Pancreas (tissue), 10 donors: ENCODE data around the gene CCDC12. TPM values are rescaled to one million over a fixed set of nuclear protein-coding genes. Genes with fewer than 3 reads are reported as not detected.
A peak's percentile ranks its signal among the peaks of the same experiment; 100 is the strongest.

ENCODE experiments used
- ATAC-seq, 4 donors: fragments of 200-7000 bp; cut with Tn5 transposase; one replicate each; pipeline versions ENCODE4 v1.8.0 to v1.9.1; 2020; ENCODE audit warnings: mild to moderate bottlenecking in 4 of 4, moderate library complexity in 4 of 4
- DNase-seq, 6 donors: peaks; one replicate each; pipeline ENCODE4 v3.0.0-alpha.2; 2020
- FAIRE-seq: peaks from 2 replicates; lab custom pipeline; 2012; peaks lifted over from hg19 to GRCh38; lab: Jason Lieb, UNC
- H3K27ac ChIP-seq, 4 donors: fragments of 200-600 bp; sonication (generic); 1 replicate in 3 of 4; 2 replicates in 1 of 4; pipeline versions ENCODE4 v1.5.0 to v1.8.0; 2020
- H3K27me3 ChIP-seq, 4 donors: fragments of 200-600 bp; one replicate each; pipeline ENCODE4 v1.8.0; 2021
- H3K36me3 ChIP-seq, 3 donors: fragments of 200-600 bp; sonication (generic) in 1 of 3; one replicate each; pipeline versions ENCODE4 v1.5.0 to v1.8.0; 2020 to 2021
- H3K4me1 ChIP-seq, 3 donors: fragments of 200-600 bp; one replicate each; pipeline ENCODE4 v1.8.0; 2021
- H3K4me3 ChIP-seq, 4 donors: fragments of 200-600 bp; sonication (generic) in 2 of 4; one replicate each; pipeline versions ENCODE4 v1.5.0 to v1.8.0; 2020 to 2021
- H3K9me3 ChIP-seq, 4 donors: fragments of 200-600 bp; one replicate each; pipeline ENCODE4 v1.8.0; 2021
- CTCF ChIP-seq, 4 donors: fragments of 200-600 bp; sonication (generic) in 3 of 4; IDR thresholded peaks; one replicate each; pipeline versions ENCODE4 v1.5.0 to v1.8.0; 2021; ENCODE audit warnings: antibody characterized with exemption in 4 of 4
- WGBS, 2 donors: extraction: QIAGEN DNeasy Blood & Tissue Kit; methylation state at CpG; one replicate each; pipeline ENCODE4 v1.1.7; 2013; 5-methylcytosine and 5-hydroxymethylcytosine counted together
- intact Hi-C, 3 donors: fragments of 100-400 bp; cut with DNase I; formaldehyde crosslinking; loops; one replicate each; pipeline versions ENCODE4 v1.11.1 to v1.14.2; 2022
- polyA plus RNA-seq, 2 donors: library from polyadenylated mRNA; stranded (reverse); fragments of 200-250 nt; gene quantifications; one replicate each; pipeline ENCODE4 v1.2.3, GENCODE V29; 2013
- total RNA-seq, 6 donors: library from RNA; stranded (reverse); fragmentation: NEBNext Ultra II Directional in 4 of 6; extraction: Animal tissue kit (Norgen Biotek cat#: 25700) in 4 of 6; gene quantifications; one replicate each; pipeline versions ENCODE4 v1.2.1 to v1.2.4, GENCODE V29; 2021 to 2023
- donor health status: healthy with polysubstance abuse.
- donor health status: DM: no; HTN: no; CAD: no; lungs with moderate emphysema.
- donor health status: DM: no; HTN: no; CAD: no.
- donor health status: control.
- donor health status: control.
- donor health status: Bipolar disorder and iron deficiency.
- donor health status: DM: yes; HTN: yes; CAD: no.
- donor health status: DM: no; HTN: no; CAD: no.
- donor health status: DM: no; HTN: no; CAD: no.
- donor health status: DM: yes; HTN: yes; CAD: no.

Gene CCDC12
- total and polyA plus RNA-seq, 8 donors = 20.7 to 82.8 (median 24.9) TPM

DNA sequence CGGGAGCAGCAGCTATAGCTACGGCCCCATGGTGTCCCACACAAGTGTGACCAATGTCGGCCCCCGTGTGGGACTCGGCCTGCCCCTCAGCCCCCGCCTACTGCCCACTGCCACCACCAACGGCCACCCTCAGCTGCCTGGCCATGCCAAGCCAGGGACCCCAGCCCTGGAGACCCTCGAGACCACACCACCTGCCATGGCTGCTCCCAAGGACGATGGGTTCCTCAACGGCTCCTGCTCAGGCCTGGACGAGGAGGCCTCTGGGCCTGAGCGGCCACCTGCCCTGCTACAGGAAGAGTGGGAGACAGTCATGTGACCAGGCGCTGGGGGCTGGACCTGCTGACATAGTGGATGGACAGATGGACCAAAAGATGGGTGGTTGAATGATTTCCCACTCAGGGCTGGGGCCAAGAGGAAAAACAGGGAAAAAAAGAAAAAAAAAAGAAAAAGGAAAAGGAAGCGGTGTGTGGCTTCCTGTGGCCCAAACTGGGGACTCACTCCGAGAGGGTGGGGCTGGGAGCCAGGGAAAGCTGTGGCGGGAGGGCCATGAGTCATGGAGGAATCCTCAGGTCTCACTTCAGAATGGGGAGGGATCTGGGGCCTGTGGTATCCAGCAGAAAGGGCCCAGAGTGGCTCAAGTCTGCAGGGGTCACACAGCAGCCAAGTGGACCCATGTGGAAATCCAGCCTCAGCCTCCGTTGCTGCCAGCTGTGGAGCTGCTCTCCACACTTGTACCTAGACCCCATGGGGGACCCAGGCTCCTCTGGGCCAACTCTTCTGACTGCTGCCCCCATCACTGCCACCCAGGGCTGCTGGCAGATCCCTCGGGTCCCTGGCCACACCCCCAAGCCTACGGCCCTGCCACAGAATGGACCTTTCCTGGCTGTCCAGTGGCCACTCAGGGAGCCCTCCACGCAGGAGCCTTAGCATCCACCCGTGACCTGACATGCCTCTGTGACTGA is 72.9 kb downstream of the CCDC12 start:
- no peak for FAIRE-seq
- TF ChIP-seq CTCF (IDR thresholded peaks at IDR 0.05) = no peak
- Histone ChIP-seq H3K36me3 (no peaks in the 10 kb centered on the region), H3K9me3 (no peaks in the 10 kb centered on the region), H3K4me1 (peaks cover 0 to 3% (median 0%) of the 10 kb centered on the region in 3 donors), H3K4me3 (no peak overlapping the region), H3K27me3 (no peaks in the 10 kb centered on the region), H3K27ac (no peak overlapping the region)
- WGBS, 2 donors = 69 to 82% methylated on average over 20 to 21 of the region's 21 CpGs
- no peak for ATAC-seq
- peak in 2 of 6 donors; percentile 47 to 55 for DNase-seq
- intact Hi-C loops = loop anchor here in 1 of 3 donors (10.0 kb wide), 1 partner anchor 199 kb away; the partner anchor contains the start of gene TMIE

GRCh38 chr3:46902188-46902631 is 74.3 kb downstream of the CCDC12 start:
- H3K27ac ChIP-seq = no peak overlapping the region
- FAIRE-seq = no peak
- no peak overlapping the region for H3K4me3 ChIP-seq
- peak in 2 of 6 donors; percentile 44 to 60 for DNase-seq
- TF ChIP-seq CTCF (IDR thresholded peaks at IDR 0.05) = no peak
- WGBS, 2 donors = 84 to 87% methylated on average over 15 of the region's 15 CpGs
- intact Hi-C loops = loop anchor here in 1 of 3 donors (10.0 kb wide), 1 partner anchor 197 kb away; the partner anchor contains the start of gene TMIE
- peaks cover 0 to 4% (median 0%) of the 10 kb centered on the region in 4 donors for H3K27me3 ChIP-seq
- H3K9me3 ChIP-seq = no peaks in the 10 kb centered on the region
- no peaks in the 10 kb centered on the region for H3K4me1 ChIP-seq
- no peaks in the 10 kb centered on the region for H3K36me3 ChIP-seq
- no peak for ATAC-seq

- TF ChIP-seq CTCF (IDR thresholded peaks at IDR 0.05) = no peak
- intact Hi-C loops = loop anchor here in 1 of 3 donors (10.0 kb wide), 1 partner anchor 197 kb away; the partner anchor contains the start of gene TMIE
- WGBS, 2 donors = 83 to 86% methylated on average over 17 of the region's 17 CpGs
- Histone ChIP-seq H3K4me1 (no peaks in the 10 kb centered on the region), H3K9me3 (no peaks in the 10 kb centered on the region), H3K4me3 (no peak overlapping the region), H3K27ac (no peak overlapping the region), H3K36me3 (no peaks in the 10 kb centered on the region), H3K27me3 (peaks cover 0 to 4% (median 0%) of the 10 kb centered on the region in 4 donors)
- FAIRE-seq (no peak), ATAC-seq (no peak), DNase-seq (peak in 2 of 6 donors; percentile 47 to 50)
These were observed 74.9 kb downstream of the CCDC12 start for GRCh38 chr3:46901591-46902187.

DNA sequence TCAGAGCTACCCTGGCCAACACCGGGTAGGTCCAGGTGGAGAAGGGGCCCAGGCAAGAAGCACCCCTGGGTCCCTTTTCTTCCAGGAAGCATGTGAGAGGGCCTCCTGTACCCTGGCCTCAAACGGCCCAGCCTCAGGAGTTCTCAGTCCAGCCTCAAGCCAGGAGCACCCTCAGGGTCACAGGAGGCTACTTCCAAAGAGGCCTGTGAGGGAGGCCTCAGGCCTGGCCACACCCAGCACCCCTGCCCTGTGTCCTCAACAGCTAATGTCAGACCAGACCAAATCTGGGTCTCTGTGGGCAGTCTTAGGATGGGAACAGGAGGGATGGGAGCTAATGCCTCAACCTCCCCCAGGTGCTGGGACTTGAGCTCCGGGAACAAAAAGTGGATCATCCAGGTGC is 75.5 kb downstream of the CCDC12 start:
- WGBS, 2 donors = 59 to 62% methylated on average over 3 of the region's 3 CpGs
- ATAC-seq (no peak), FAIRE-seq (no peak), DNase-seq (peak in 1 of 6 donors; percentile 35)
- no peak overlapping the region for H3K4me3 ChIP-seq
- intact Hi-C loops = loop anchor here in 1 of 3 donors (10.0 kb wide), 1 partner anchor 196 kb away; the partner anchor contains the start of gene TMIE
- no peak overlapping the region for H3K27ac ChIP-seq
- no peak for TF ChIP-seq CTCF (IDR thresholded peaks at IDR 0.05)
- H3K36me3 ChIP-seq = no peaks in the 10 kb centered on the region
- peaks cover 0 to 4% (median 0%) of the 10 kb centered on the region in 4 donors for H3K27me3 ChIP-seq
- H3K9me3 ChIP-seq = no peaks in the 10 kb centered on the region
- H3K4me1 ChIP-seq = no peaks in the 10 kb centered on the region
